Measurements from ENCODE around the gene PSMB2. TPM values are rescaled to one million over a fixed set of nuclear protein-coding genes. Genes with fewer than 3 reads are reported as not detected.

The PSMB2 gene
- polyA plus RNA-seq, 1 donor, result 59.1 TPM

DNA sequence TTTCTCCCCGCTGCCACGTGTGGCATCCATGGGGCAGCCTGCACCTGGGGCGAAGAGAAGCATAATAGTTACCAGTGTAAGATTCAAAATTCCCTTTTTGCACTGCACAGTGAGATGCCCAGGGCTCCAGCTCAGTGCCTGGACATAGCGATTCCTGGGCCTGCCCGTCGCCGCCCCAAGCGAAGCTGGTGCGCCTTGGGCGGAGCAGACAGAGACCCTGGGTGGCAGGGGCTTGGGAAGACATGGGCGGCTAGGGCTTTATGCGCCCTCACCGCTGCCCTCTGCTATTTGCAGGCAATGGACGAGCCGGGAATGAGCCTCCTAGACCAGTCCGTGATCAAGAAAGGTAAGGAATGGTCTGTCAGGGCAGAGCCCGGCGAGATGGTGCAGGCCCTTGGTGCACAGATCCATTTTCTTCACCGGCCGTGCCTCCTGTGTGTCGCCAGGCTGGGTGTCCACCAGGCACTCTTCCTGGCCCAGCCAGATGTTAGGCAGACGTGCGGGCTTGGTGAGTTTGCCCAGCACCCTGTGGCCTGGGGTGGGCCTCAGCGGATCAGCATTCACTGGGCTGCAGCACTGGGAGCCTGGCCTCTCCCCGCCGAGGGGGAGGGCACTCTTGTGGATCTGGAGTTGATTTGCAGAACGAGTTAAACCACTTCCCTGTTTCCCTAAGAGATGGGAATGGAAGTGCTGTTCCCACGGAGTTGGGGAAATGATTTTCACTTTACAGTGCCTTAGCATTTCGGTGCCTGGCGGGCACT, 66.5 kb downstream of the PSMB2 start:
- Histone ChIP-seq H3K9me3 (ENCODE audit: control insufficient read depth, low read depth, low read length) (peaks cover 11% of the 10 kb centered on the region), H3K4me3 (ENCODE audit: low read length) (no peak overlapping the region), H3K4me1 (ENCODE audit: control insufficient read depth, insufficient read depth, low read length) (peaks cover 21% of the 10 kb centered on the region), H3K36me3 (ENCODE audit: control insufficient read depth, insufficient read depth, low read length) (no peaks in the 10 kb centered on the region), H3K27me3 (ENCODE audit: control insufficient read depth, insufficient read depth, low read length) (peaks cover 86% of the 10 kb centered on the region), H3K27ac (ENCODE audit: low read length) (no peak overlapping the region)
- peak in 1 of 2 donors; percentile 50 for DNase-seq
- WGBS (ENCODE audit: insufficient coverage, low lambda C conversion rate), result no CpG with 5 or more reads among the region's 30 CpGs

DNA sequence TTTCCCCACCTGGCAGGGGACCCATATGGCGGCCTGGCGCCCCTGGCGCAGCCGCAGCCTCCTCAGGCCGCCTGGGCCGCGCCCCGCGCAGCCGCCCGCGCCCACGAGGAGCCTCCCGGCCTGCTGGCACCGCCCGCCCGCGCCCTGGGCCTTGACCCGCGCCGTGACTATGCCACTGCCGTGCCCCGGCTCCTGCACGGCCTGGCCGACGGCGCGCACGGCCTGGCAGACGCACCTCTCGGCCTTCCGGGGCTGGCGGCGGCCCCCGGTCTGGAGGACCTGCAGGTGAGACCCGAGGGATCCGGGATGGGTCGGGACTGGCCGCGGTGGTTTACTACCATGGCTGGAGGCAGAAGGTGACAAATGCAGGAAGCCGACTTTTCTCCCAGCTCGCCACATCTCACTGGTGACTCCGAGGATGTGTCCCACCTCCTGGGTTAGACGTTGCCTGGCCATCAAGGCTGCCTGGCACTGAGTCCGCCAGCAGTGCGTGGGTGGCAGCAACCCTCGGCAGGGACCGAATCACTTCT, 67.1 kb downstream of the PSMB2 start:
- Histone ChIP-seq H3K27me3 (ENCODE audit: control insufficient read depth, insufficient read depth, low read length) (peaks cover 86% of the 10 kb centered on the region), H3K4me3 (ENCODE audit: low read length) (no peak overlapping the region), H3K9me3 (ENCODE audit: control insufficient read depth, low read depth, low read length) (peaks cover 11% of the 10 kb centered on the region), H3K36me3 (ENCODE audit: control insufficient read depth, insufficient read depth, low read length) (no peaks in the 10 kb centered on the region), H3K4me1 (ENCODE audit: control insufficient read depth, insufficient read depth, low read length) (peaks cover 21% of the 10 kb centered on the region), H3K27ac (ENCODE audit: low read length) (no peak overlapping the region)
- WGBS (ENCODE audit: insufficient coverage, low lambda C conversion rate), result no CpG with 5 or more reads among the region's 48 CpGs
- no peak for DNase-seq

DNA sequence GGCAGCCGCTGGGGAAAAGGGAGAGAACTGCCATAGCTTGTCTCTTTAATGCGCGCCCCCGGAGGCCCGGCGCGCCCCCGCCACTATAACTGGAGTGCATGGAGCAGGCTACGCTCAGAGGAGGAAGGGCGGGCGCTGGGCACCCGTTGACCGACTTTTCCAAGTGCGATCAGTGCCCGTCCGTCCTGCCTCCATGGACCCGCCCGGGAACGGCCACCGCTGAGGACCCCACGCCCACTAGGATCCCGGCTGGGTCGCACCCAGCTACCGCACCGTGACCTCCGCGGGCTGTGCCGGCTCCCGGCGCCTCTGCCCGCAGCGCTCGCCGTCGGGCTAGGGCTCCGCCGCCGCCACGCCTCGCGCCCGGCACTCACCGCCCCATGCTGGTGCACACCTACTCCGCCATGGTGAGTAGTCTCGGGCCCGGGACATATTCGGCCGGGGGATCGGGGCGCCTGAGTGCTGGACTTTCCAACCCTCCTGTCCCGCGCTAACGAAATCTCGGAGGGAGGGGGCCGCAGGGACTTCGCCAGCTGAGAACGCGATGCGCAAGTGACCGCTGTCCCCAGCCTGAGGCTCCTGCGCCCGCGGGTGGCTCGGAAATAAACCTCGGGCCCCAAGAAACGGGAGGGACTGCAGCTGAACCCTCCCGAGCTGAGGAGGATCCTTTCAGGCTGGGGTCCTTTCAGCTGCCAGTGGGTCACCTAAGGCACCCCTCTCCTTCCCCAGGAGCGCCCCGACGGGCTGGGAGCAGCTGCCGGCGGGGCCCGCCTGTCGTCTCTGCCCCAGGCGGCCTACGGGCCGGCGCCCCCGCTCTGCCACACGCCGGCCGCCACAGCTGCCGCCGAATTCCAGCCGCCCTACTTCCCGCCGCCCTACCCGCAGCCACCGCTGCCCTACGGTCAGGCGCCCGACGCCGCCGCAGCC, 67.9 kb downstream of the PSMB2 start, which contains the start of gene TFAP2E:
TFAP2E (plus strand) TSS at position 117 of the 927 bp plus-strand sequence; CDS start at position 381, 264 bp downstream.
- Histone ChIP-seq H3K9me3 (ENCODE audit: control insufficient read depth, low read depth, low read length) (peaks cover 11% of the 10 kb centered on the region), H3K4me1 (ENCODE audit: control insufficient read depth, insufficient read depth, low read length) (peaks cover 21% of the 10 kb centered on the region), H3K4me3 (ENCODE audit: low read length) (peak within 1 kb of the TSS; percentile 42), H3K27ac (ENCODE audit: low read length) (no peak within 1 kb of the TSS), H3K27me3 (ENCODE audit: control insufficient read depth, insufficient read depth, low read length) (peaks cover 82% of the 10 kb centered on the region), H3K36me3 (ENCODE audit: control insufficient read depth, insufficient read depth, low read length) (no peaks in the 10 kb centered on the region)
- peak in 1 of 2 donors; percentile 63 for DNase-seq
- WGBS (ENCODE audit: insufficient coverage, low lambda C conversion rate), result no CpG with 5 or more reads among the region's 95 CpGs

DNA sequence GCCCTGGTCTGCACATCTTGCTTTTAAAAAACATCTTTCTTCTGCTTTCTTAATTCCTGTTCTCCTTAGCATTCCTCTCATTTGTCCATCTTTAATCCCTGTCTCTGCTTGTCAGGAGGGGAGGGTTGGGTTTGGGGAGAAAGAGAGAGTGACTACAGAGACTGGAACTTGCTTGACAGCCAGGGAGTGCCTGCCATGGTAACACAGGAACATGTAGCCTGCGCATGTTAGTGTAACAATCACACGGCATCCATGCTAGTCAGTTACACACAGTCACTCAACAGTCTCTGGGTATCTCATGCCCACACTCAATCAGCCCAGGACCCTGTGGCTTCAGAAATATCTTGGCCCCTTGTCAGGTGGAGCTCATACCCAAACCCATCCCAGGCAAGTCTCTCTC, 69.0 kb downstream of the PSMB2 start:
- no peak overlapping the region for H3K27ac ChIP-seq (ENCODE audit: low read length)
- H3K9me3 ChIP-seq (ENCODE audit: control insufficient read depth, low read depth, low read length), result peaks cover 8% of the 10 kb centered on the region
- H3K4me1 ChIP-seq (ENCODE audit: control insufficient read depth, insufficient read depth, low read length), result peaks cover 13% of the 10 kb centered on the region
- H3K36me3 ChIP-seq (ENCODE audit: control insufficient read depth, insufficient read depth, low read length), result peaks cover 1% of the 10 kb centered on the region
- H3K4me3 ChIP-seq (ENCODE audit: low read length), result no peak overlapping the region
- DNase-seq, result no peak
- no CpG with 5 or more reads among the region's 2 CpGs for WGBS (ENCODE audit: insufficient coverage, low lambda C conversion rate)
- H3K27me3 ChIP-seq (ENCODE audit: control insufficient read depth, insufficient read depth, low read length), result peaks cover 70% of the 10 kb centered on the region

DNA sequence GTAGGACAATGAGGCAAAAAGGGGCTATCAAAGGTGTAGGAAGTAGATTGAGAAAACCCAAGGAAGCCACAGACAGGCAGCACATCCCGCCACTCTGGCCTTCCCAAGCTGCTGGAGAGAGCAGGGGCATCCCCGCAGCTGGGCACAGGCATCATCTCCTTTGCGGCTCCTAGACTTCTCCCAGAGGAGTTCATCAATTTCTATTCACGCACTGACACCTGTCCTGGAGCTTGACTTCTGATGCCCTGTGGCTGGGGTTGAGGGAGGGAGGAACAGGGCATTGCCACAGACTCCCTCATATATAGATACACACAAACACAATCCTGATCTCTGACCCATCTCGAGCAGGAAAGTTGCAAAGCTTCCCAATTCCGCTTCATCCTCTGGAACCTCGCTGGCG, 70.1 kb downstream of the PSMB2 start:
- H3K4me3 ChIP-seq (ENCODE audit: low read length), result no peak overlapping the region
- peaks cover 60% of the 10 kb centered on the region for H3K27me3 ChIP-seq (ENCODE audit: control insufficient read depth, insufficient read depth, low read length)
- peaks cover 10% of the 10 kb centered on the region for H3K4me1 ChIP-seq (ENCODE audit: control insufficient read depth, insufficient read depth, low read length)
- WGBS (ENCODE audit: insufficient coverage, low lambda C conversion rate), result no CpG with 5 or more reads among the region's 8 CpGs
- no peak for DNase-seq
- H3K9me3 ChIP-seq (ENCODE audit: control insufficient read depth, low read depth, low read length), result peaks cover 3% of the 10 kb centered on the region
- H3K36me3 ChIP-seq (ENCODE audit: control insufficient read depth, insufficient read depth, low read length), result peaks cover 4% of the 10 kb centered on the region
- H3K27ac ChIP-seq (ENCODE audit: low read length), result no peak overlapping the region

DNA sequence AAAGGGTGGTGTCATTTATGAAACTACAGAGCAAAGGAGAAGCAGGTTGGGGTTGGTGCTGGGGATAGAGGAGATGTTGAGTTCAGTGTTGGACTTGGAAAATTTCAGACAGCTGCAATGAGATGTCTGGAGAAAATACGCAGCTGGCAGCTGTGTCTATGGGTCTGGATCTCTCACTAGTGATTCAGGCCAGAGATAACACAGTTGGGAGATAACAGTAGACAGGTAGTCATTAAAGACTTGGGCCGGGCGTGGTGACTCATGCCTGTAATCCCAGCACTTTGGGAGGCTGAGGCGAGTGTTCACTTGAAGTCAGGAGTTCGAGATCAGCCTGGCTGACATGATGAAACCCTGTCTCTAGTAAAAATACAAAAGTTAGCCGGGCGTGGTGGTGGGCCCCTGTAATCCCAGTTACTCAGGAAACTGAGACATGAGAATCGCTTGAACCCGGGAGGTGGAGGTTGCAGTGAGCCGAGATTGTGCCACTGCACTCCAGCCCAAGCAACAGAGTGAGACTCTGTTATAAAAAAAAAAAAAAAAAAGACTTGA, 70.7 kb downstream of the PSMB2 start:
- WGBS (ENCODE audit: insufficient coverage, low lambda C conversion rate), result 82% methylated on average over 2 of the region's 10 CpGs

DNA sequence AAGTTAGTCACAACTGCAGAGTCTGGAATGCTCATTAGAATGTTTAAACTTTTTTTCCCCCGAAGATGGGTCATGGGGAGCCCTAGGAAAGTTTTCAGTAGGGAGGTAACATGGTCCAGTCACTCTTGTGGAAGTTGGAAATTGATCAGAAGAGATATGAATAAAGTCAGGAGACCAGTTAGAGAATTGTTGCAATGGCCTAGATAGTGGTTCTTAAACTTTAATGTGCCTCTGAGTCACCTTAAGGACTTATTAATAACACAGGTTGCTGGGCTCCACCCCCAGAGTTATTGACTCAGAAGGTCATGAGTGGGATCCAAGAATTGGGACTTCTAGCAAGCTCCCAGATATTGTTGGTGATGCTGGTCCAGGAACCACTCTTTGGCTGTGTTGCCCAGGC, 71.4 kb downstream of the PSMB2 start:
- Histone ChIP-seq H3K36me3 (ENCODE audit: control insufficient read depth, insufficient read depth, low read length) (peaks cover 6% of the 10 kb centered on the region), H3K4me1 (ENCODE audit: control insufficient read depth, insufficient read depth, low read length) (peaks cover 8% of the 10 kb centered on the region), H3K4me3 (ENCODE audit: low read length) (no peak overlapping the region), H3K9me3 (ENCODE audit: control insufficient read depth, low read depth, low read length) (peaks cover 3% of the 10 kb centered on the region), H3K27me3 (ENCODE audit: control insufficient read depth, insufficient read depth, low read length) (peaks cover 47% of the 10 kb centered on the region), H3K27ac (ENCODE audit: low read length) (no peak overlapping the region)
- DNase-seq, result no peak
- WGBS (ENCODE audit: insufficient coverage, low lambda C conversion rate), result 100% methylated on average over 1 of the region's 1 CpG

More for the DNA sequence above, 70.7 kb downstream of the PSMB2 start:
- H3K27ac ChIP-seq (ENCODE audit: low read length), result no peak overlapping the region
- H3K4me3 ChIP-seq (ENCODE audit: low read length), result no peak overlapping the region
- H3K4me1 ChIP-seq (ENCODE audit: control insufficient read depth, insufficient read depth, low read length), result peaks cover 10% of the 10 kb centered on the region
- H3K9me3 ChIP-seq (ENCODE audit: control insufficient read depth, low read depth, low read length), result peaks cover 3% of the 10 kb centered on the region
- no peak for DNase-seq
- peaks cover 4% of the 10 kb centered on the region for H3K36me3 ChIP-seq (ENCODE audit: control insufficient read depth, insufficient read depth, low read length)
- H3K27me3 ChIP-seq (ENCODE audit: control insufficient read depth, insufficient read depth, low read length), result peaks cover 54% of the 10 kb centered on the region

DNA sequence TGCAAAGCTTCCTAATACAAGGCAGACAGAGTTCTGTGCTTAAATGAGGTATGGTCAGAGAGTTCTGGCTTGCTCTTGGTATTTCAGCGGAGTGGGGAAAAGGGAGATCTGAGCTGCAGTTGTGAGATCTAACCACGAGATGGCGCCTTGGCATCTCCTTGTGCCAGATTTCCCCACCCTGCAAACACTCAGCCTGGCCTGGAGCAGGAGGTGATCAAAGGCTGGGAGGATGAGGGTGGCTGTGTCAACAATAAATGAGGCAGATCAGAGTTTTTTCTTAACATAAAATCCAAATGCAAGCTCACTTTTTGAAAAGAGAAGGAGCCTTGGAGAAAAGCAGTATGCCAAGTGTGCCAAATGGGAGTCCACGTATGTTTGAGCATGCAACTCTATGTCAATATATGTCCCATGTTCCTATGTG, 72.3 kb downstream of the PSMB2 start:
- DNase-seq, result peak; percentile 59 to 61
- no peak overlapping the region for H3K4me3 ChIP-seq (ENCODE audit: low read length)
- H3K4me1 ChIP-seq (ENCODE audit: control insufficient read depth, insufficient read depth, low read length), result peaks cover 6% of the 10 kb centered on the region
- WGBS (ENCODE audit: insufficient coverage, low lambda C conversion rate), result no CpG with 5 or more reads among the region's 4 CpGs
- no peak overlapping the region for H3K27ac ChIP-seq (ENCODE audit: low read length)
- peaks cover 13% of the 10 kb centered on the region for H3K36me3 ChIP-seq (ENCODE audit: control insufficient read depth, insufficient read depth, low read length)
- no peaks in the 10 kb centered on the region for H3K9me3 ChIP-seq (ENCODE audit: control insufficient read depth, low read depth, low read length)
- peaks cover 39% of the 10 kb centered on the region for H3K27me3 ChIP-seq (ENCODE audit: control insufficient read depth, insufficient read depth, low read length)

DNA sequence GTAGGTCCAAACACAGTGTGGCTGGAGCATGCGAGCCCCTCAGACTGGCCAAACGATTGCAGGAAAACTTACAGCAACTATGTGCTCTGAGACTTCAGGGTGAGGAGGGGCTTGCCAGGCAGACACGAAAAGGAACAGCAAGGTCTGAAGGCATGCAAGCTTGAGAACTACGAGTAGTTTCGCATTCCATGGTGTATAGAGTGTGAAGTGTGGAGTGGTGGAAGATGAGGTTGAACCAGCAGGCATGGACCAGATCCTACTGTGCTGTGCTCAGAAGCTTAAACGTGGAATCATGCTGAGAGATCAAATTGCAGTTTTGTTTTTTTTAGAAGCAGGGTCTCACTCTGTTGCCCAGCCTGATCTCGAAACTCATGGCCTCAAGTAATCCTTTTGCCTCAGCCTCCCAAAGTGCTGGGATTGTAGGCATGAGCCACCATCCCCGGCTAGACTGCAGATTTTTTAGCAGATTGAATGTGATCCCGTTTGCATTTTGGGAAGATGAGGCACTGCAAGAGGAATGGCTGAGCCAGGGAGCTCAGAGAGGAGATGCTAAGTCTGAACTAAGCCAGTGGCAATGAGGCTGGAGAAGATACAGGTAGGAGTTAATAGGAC, 73.3 kb downstream of the PSMB2 start:
- WGBS (ENCODE audit: insufficient coverage, low lambda C conversion rate), result no CpG with 5 or more reads among the region's 9 CpGs

More for the DNA sequence above, 73.3 kb downstream of the PSMB2 start:
- H3K27ac ChIP-seq (ENCODE audit: low read length), result no peak overlapping the region
- no peak for DNase-seq
- no peaks in the 10 kb centered on the region for H3K9me3 ChIP-seq (ENCODE audit: control insufficient read depth, low read depth, low read length)
- H3K27me3 ChIP-seq (ENCODE audit: control insufficient read depth, insufficient read depth, low read length), result peaks cover 30% of the 10 kb centered on the region
- H3K4me3 ChIP-seq (ENCODE audit: low read length), result no peak overlapping the region
- peaks cover 20% of the 10 kb centered on the region for H3K36me3 ChIP-seq (ENCODE audit: control insufficient read depth, insufficient read depth, low read length)
- peaks cover 6% of the 10 kb centered on the region for H3K4me1 ChIP-seq (ENCODE audit: control insufficient read depth, insufficient read depth, low read length)
